ENCODE results near the gene TACC3.

Gene TACC3

GRCh38 chr4:1705732-1706131 is 15.6 kb upstream of the TACC3 start:
- no peak for DNase-seq

DNA sequence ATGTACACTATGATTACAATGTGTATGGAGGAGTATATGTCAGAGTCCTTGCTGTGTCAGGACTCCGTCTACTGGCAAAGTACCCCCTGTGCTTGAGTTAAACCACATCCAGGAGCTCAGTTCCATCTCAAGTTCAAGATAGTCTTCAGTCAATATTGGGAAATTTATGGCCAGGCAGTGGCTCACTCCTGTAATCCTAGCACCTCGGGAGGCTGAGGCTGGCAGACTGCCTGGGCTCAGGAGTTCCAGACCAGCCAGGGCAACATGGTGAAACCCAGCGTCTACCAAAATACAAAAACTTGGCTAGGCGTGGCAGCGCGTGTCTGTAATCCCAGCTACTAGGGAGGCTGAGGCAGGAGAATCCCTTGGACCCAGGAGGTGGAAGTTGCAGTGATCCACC is 15.0 kb upstream of the TACC3 start:
- DNase-seq = no peak

GRCh38 chr4:1708581-1708980 is 12.7 kb upstream of the TACC3 start:
- DNase-seq = no peak

DNA sequence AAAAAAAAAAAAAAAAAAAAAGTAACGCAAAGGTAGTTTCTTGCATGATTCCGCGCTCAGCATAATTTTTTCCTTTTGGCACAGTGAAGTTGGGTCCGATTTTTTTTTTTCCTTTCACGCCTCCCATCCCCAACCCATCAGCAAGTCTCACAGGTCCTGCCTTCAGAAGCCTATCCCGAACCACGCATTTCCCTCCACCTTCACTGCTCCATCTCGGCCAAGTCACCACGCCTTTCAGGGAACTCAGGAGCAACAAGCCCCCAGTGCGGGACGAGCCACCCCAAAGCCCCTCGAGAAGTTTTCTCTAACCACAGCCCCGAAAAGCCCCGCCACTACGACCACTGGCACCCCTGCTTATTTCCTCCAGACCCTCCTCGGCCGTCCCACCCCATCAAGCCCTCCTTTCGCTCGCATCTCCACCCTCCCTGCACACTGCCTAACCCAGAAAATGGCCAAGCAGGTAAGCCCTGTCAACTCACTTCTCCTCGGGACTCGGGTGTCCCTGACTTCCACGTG is 10.2 kb upstream of the TACC3 start:
- no peak for DNase-seq

DNA sequence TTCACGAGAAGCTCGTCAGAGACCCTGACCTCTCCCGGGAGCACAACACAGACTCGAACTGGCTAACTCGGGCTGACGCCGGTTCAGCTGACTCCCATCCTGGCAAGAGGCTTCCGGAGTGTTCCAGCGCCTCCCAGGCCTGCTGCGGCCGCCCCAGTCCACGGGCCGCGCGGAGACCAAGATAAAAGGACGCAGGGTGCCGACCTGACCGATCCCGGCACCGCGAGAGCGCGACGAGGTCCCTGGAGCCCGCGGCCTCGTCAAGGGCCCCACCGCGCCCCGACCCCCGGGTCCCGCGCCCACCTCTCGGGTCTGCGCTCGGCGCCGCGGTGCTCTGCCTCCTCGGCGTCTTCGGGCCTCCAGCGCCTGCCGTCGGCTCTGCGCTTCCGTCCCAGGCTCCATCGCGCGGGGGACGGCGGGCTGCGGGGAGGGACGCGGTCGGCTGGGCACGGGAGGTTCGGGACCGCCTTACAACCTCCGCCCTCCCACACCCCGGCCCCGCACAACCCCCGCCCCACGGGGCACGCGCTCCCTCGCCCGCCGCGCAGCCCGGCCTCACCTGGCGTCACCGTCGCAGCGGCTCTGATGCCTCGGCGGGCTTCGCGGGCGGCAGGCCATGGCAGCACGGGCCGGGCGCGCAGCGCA is 9.6 kb upstream of the TACC3 start:
- DNase-seq = peak; percentile 55

DNA sequence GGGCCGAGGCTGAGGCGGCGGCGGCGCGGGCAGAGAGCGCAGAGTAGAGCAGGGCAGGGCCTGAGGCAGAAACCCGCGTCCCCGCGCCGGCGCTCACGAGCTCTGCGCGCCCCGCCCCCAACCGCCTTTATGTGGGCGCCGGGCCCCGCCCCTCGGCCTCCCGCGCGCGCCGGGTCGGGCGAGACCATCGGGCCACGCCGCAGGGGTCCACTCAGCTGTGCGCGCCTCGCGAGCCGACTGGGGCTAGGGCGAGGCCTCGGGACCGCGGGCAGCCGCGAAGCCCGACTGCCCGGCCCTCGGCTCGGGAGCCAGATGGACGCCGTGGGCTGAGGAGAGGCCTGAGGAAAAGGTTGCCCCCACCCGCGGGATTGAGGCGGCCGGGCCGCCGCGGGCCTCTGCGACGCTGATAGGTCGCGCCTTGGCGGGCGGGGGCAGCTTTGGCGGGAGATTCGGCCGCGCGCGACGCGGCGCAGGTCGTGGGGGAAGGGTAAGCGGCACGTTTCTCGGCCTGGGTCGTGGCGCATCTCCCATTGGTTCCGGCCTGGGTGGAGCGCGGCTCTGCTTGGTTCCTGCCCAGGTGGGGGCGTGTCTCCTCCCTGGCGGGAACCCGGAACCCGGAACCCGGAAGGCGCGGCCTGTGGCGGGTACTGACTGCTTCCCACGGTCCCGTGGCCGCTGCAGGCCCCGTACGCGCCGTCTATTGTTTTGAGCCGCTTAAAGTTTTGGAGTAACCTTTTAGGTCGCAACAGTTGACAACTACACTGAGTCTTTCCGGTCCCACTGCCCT is 8.9 kb upstream of the TACC3 start, which contains the start of gene SLBP:
SLBP (minus strand) TSS at position 104 of the 787 bp plus-strand sequence. CDS start 131 bp downstream, outside the sequence.
- peak; percentile 99 for DNase-seq

GRCh38 chr4:1713003-1713851 is 8.1 kb upstream of the TACC3 start:
- no peak for DNase-seq

DNA sequence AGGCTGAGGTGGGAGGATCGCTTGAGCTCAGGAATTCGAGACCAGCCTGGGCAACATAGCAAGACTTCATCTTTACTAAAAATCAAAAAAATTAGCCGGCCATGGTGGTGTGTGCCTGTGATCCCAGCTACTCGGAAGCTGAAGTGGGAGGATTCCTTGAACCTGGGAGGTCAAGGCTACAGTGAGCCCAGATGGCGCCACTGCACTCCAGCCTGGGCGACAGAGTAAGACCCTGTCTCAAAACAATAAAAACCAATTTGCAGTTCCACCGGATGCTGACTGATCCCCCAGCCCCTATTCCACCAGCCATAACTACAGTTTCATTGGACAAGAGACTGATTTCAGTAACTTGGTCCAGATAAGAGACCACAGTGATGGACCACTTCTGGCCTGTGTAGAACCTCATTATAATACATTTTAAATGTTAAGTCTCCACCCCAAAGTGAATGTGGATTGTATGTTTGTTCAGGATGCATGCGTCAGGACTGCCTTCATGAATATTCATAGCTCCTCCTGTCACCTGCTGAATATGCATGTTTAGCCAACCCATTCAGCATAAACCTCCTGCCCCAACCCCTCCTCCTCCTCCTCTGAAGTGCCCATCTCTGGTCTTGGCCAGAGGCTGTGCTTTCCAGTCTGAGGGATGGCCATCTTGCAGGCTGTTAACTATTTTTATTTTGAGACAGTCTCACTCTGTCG is 6.9 kb upstream of the TACC3 start:
- DNase-seq = no peak

- no peak for DNase-seq
These were observed 6.1 kb upstream of the TACC3 start for GRCh38 chr4:1715002-1715758.

DNA sequence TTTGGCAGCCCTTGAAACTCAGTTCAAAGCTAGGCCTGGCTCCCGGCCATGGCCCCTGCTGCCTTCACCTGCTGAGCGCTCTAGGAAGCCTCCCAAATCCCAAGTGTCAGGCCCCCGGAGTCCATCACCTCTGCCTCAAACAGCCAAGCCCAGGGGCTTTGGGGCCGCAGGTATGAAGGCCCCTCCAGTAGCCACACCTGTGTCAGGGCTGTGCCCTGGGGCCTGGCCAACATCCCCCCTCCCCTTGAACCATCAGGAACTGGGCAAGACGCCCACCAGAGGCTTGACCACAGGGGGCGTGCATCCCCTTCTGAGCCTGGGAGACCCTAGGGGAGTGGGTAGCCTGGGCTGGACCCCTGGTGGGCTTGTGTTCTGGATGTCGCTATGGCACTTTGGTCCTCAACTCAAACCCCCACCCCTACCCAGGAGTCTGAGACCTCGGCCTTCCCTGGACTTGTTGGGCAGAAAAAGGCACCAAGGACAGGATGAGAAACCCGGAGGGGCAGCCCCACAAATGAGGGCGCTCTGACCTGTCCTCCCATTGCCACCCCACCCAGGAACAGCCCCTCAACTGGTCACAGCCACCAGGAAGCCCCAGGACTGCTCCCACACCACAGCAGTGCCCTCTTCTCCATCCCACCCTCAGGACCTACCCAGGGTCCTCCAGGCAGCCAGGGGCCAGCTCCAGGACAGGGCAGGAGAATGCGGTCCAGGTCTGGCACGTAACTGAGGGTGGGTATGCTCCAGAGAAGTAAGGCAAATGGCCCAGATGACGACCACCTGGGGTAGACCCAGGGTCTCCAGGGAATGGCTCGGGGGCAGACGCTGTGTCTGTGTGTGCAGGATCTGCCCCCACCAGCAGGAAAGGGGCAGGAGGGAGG is 5.0 kb upstream of the TACC3 start:
- no peak for DNase-seq

GRCh38 chr4:1717129-1718094 is 3.9 kb upstream of the TACC3 start:
- DNase-seq = no peak

GRCh38 chr4:1718095-1718850 is 3.0 kb upstream of the TACC3 start:
- DNase-seq = no peak

DNA sequence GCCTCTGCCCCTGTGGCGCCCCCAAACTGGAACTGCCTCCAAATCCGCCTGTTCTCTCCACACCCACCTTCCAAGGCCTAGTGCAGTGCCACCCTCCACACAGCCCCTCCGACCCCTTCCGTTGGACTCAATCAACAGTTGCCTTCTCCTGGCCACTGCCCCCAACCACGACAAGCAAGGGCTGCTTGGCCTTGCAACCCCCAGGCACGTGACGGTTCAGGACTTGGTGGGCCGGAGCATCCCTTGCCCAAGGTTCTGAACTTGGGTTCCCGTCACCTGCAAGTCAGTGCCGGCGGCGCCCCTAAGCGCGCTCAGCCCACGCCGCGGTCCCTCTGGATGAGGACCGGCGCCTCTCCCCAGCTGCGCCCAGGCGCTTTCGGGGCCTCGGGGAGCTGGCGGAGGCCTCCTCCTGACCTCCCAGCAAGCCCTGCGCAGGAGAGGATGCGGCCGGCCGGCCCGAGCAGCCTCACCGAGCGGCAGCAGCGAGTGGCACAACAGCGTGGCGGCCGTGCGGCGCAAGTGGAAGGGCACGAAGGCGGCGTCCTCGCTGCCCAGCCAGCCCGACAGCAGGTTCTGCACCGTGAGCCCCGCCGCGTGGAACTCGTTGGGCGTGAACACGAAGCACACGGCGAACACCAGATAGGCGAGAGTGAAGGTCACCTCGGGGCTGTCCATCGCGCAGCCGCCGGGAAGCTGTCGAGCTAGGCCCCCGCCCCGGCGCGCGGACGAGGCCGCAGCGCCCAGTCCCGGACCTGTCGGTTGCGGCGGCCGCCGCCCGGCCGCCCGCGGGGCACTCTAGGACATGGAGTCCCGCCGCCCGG is 948 bp upstream of the TACC3 start:
- DNase-seq = peak; percentile 67

DNA sequence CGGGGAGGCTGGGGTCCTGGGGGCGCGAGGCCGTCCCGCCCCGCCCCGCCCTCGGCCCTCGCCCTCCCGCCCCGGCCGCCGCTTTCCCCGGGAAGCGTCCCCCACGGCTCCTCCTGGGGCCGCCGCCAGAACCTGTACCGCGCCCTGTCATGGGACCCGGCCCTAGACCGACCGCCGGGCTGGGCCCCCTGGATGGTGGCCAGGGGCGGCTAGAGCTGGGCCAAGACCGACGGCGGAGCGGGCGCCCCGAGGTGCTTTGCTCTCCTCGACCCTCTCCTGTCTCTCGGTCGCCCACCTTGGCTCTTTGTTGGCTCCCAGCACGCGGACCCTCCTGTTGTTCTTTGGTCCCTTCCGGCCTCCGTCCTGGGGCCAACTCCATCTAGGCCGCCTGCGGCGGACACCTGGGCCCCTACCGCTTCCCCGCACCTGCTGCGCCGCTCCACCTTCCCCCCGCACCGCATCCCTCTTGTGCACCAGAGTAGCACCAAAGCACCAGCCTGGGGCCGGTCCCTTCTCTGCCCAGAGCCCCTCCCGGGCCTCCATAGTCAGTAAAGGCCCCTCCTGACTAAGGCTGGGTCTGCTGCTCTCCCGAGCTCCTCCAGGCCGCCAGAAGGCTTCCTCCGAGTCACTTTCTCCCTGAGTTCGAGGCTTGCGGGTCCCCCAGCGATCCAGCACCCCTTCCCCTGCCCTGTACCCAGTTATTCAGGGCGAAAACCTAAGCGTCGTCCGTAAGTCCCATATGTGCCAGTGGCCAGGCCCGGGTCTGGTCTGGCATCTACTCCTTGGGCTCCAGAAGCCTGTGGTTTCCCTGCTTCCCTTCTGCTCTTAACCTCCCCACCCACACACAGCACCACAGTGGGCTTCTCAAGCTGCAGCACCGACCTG is 587 bp downstream of the TACC3 start:
- DNase-seq = no peak

GRCh38 chr4:1722551-1723118 is 1.3 kb downstream of the TACC3 start:
- DNase-seq = no peak

GRCh38 chr4:1723131-1723801 is 1.9 kb downstream of the TACC3 start:
- peak; percentile 59 for DNase-seq

All from activated CD4-positive, alpha-beta T cell treated with anti-CD3 and anti-CD28 coated beads, Interleukin-2, Interleukin-6, amounts not matched to agents 100 ng/mL and 50 ng/mL, durations not matched to agents 16 hours and 8 hours (primary cell).